HG02642 (cell line): ENCODE results near the gene EHD1.
A peak's percentile ranks its signal among the peaks of the same experiment; 100 is the strongest.
"Not testable (repeated sequence)": the region's sequence is repeated elsewhere in the genome, so short reads cannot be mapped to it uniquely, and the experiment has no call there.

Experiments
- ATAC-seq: cut with Tn5 transposase; IDR thresholded peaks from one replicate; pipeline ENCODE4 v1.9.1; 2021; ENCODE audit warnings: mild to moderate bottlenecking; ENCODE audit not compliant: unreplicated experiment, poor library complexity

Gene EHD1

GRCh38 chr11:64846998-64847666 is 31.3 kb downstream of the EHD1 start:
- peak; percentile 20 for ATAC-seq

GRCh38 chr11:64845776-64846129 is 32.7 kb downstream of the EHD1 start:
- ATAC-seq, result not testable (repeated sequence)

- ATAC-seq, result no peak
Observed at GRCh38 chr11:64845129-64845775, 33.2 kb downstream of the EHD1 start.

- no peak for ATAC-seq
Observed at GRCh38 chr11:64844330-64845128, 33.9 kb downstream of the EHD1 start, which contains the start of gene CDC42BPG. Gene CDC42BPG (minus strand): TSS chr11:64844653. CDS start chr11:64844569, 84 bp downstream.

- no peak for ATAC-seq
Observed at GRCh38 chr11:64843686-64844329, 34.6 kb downstream of the EHD1 start.

GRCh38 chr11:64842851-64843685 is 35.4 kb downstream of the EHD1 start:
- ATAC-seq, result no peak

GRCh38 chr11:64842366-64842759 is 36.1 kb downstream of the EHD1 start:
- no peak for ATAC-seq

GRCh38 chr11:64841592-64842365 is 36.6 kb downstream of the EHD1 start:
- ATAC-seq, result no peak

- ATAC-seq, result no peak
Observed at GRCh38 chr11:64839887-64840782, 38.3 kb downstream of the EHD1 start.

GRCh38 chr11:64839335-64839734 is 39.1 kb downstream of the EHD1 start:
- ATAC-seq, result no peak

- no peak for ATAC-seq
Observed at GRCh38 chr11:64838600-64839334, 39.7 kb downstream of the EHD1 start.

- ATAC-seq, result no peak
Observed at GRCh38 chr11:64837887-64838351, 40.5 kb downstream of the EHD1 start.

- no peak for ATAC-seq
Observed at GRCh38 chr11:64836448-64837072, 41.9 kb downstream of the EHD1 start.

- ATAC-seq, result no peak
Observed at GRCh38 chr11:64835616-64836447, 42.6 kb downstream of the EHD1 start.

GRCh38 chr11:64834723-64835615 is 43.5 kb downstream of the EHD1 start:
- no peak for ATAC-seq
